ENCODE measurements around the gene DNAH2.

DNAH2 gene

DNA sequence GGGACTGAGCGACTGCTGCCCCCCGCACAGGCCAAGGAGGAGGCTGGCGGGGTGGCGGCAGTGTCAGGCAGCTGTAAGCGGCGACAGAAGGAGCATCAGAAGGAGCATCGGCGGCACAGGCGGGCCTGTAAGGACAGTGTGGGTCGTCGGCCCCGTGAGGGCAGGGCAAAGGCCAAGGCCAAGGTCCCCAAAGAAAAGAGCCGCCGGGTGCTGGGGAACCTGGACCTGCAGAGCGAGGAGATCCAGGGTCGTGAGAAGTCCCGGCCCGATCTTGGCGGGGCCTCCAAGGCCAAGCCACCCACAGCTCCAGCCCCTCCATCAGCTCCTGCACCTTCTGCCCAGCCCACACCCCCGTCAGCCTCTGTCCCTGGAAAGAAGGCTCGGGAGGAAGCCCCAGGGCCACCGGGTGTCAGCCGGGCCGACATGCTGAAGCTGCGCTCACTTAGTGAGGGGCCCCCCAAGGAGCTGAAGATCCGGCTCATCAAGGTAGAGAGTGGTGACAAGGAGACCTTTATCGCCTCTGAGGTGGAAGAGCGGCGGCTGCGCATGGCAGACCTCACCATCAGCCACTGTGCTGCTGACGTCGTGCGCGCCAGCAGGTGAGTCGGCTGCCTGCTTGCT, 131.7 kb downstream of the DNAH2 start:
- Histone ChIP-seq H3K9ac (ENCODE audit: low read length) (no peak overlapping the region), H3K27ac (ENCODE audit: low read length) (no peak overlapping the region), H3F3A (ENCODE audit: insufficient read depth, low read length) (peaks cover 3% of the 10 kb centered on the region; the same call in 1 of the 2 replicates), H4K20me1 (ENCODE audit: insufficient read depth, low read length) (no peaks in the 10 kb centered on the region), H2AFZ (ENCODE audit: low read length) (no peak overlapping the region), H3K79me2 (ENCODE audit: low read length) (peaks cover 8% of the 10 kb centered on the region), H3K4me3 (ENCODE audit: low read length) (no peak overlapping the region), H3K4me1 (ENCODE audit: low read length) (peaks cover 11% of the 10 kb centered on the region), H3K9me3 (replicated peaks; ENCODE audit: insufficient read depth, low read length) (no peaks in the 10 kb centered on the region), H3K9me2 (replicated peaks; ENCODE audit: insufficient read depth, low read length) (no peaks in the 10 kb centered on the region), H3K36me3 (replicated peaks; ENCODE audit: insufficient read depth, low read length) (no peaks in the 10 kb centered on the region), H3K4me2 (ENCODE audit: low read depth, low read length) (no peak overlapping the region), H3K27me3 (replicated peaks; ENCODE audit: insufficient read depth, low read length) (no peaks in the 10 kb centered on the region)
- no peak for DNase-seq
- TF ChIP-seq EZH2 (optimal IDR thresholded peaks at IDR 0.05; ENCODE audit: low read depth, low read length) (no peak), EZH2phosphoT487 (IDR thresholded peaks at IDR 0.05; ENCODE audit: low read length) (no peak)
- TF ChIP-seq, protein P1, sequence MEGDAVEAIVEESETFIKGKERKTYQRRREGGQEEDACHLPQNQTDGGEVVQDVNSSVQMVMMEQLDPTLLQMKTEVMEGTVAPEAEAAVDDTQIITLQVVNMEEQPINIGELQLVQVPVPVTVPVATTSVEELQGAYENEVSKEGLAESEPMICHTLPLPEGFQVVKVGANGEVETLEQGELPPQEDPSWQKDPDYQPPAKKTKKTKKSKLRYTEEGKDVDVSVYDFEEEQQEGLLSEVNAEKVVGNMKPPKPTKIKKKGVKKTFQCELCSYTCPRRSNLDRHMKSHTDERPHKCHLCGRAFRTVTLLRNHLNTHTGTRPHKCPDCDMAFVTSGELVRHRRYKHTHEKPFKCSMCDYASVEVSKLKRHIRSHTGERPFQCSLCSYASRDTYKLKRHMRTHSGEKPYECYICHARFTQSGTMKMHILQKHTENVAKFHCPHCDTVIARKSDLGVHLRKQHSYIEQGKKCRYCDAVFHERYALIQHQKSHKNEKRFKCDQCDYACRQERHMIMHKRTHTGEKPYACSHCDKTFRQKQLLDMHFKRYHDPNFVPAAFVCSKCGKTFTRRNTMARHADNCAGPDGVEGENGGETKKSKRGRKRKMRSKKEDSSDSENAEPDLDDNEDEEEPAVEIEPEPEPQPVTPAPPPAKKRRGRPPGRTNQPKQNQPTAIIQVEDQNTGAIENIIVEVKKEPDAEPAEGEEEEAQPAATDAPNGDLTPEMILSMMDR (IDR thresholded peaks at IDR 0.05; ENCODE audit: low read length): no peak

GRCh38 chr17:7849751-7850504, 132.4 kb downstream of the DNAH2 start:
- Histone ChIP-seq H3K27me3 (replicated peaks; ENCODE audit: insufficient read depth, low read length) (no peaks in the 10 kb centered on the region), H4K20me1 (ENCODE audit: insufficient read depth, low read length) (no peaks in the 10 kb centered on the region), H3F3A (ENCODE audit: insufficient read depth, low read length) (no peaks in the 10 kb centered on the region; the same call in 1 of the 2 replicates), H3K4me1 (ENCODE audit: low read length) (peaks cover 11% of the 10 kb centered on the region), H3K9ac (ENCODE audit: low read length) (no peak overlapping the region), H3K4me2 (ENCODE audit: low read depth, low read length) (no peak overlapping the region), H3K27ac (ENCODE audit: low read length) (no peak overlapping the region), H3K4me3 (ENCODE audit: low read length) (no peak overlapping the region), H3K9me2 (replicated peaks; ENCODE audit: insufficient read depth, low read length) (no peaks in the 10 kb centered on the region), H3K79me2 (ENCODE audit: low read length) (peaks cover 7% of the 10 kb centered on the region), H3K9me3 (replicated peaks; ENCODE audit: insufficient read depth, low read length) (no peaks in the 10 kb centered on the region), H2AFZ (ENCODE audit: low read length) (no peak overlapping the region), H3K36me3 (replicated peaks; ENCODE audit: insufficient read depth, low read length) (no peaks in the 10 kb centered on the region)
- no peak for TF ChIP-seq EZH2 (optimal IDR thresholded peaks at IDR 0.05; ENCODE audit: low read depth, low read length)
- no peak for TF ChIP-seq EZH2phosphoT487 (IDR thresholded peaks at IDR 0.05; ENCODE audit: low read length)
- TF ChIP-seq, protein P1 (IDR thresholded peaks at IDR 0.05; ENCODE audit: low read length): no peak
- DNase-seq: no peak

- Histone ChIP-seq H4K20me1 (ENCODE audit: insufficient read depth, low read length) (no peaks in the 10 kb centered on the region), H3K4me1 (ENCODE audit: low read length) (peaks cover 12% of the 10 kb centered on the region), H3K36me3 (replicated peaks; ENCODE audit: insufficient read depth, low read length) (no peaks in the 10 kb centered on the region), H3F3A (ENCODE audit: insufficient read depth, low read length) (no peaks in the 10 kb centered on the region), H3K79me2 (ENCODE audit: low read length) (peaks cover 9% of the 10 kb centered on the region), H3K9me3 (replicated peaks; ENCODE audit: insufficient read depth, low read length) (no peaks in the 10 kb centered on the region), H3K4me2 (ENCODE audit: low read depth, low read length) (peak overlapping the region; percentile 80), H3K27me3 (replicated peaks; ENCODE audit: insufficient read depth, low read length) (no peaks in the 10 kb centered on the region), H2AFZ (ENCODE audit: low read length) (peak overlapping the region; percentile 55; the same call in 1 of the 2 replicates), H3K9me2 (replicated peaks; ENCODE audit: insufficient read depth, low read length) (no peaks in the 10 kb centered on the region), H3K27ac (ENCODE audit: low read length) (no peak overlapping the region), H3K4me3 (ENCODE audit: low read length) (peak overlapping the region; percentile 64), H3K9ac (ENCODE audit: low read length) (peak overlapping the region; percentile 45)
- DNase-seq: no peak
- TF ChIP-seq EZH2phosphoT487 (IDR thresholded peaks at IDR 0.05; ENCODE audit: low read length): no peak
- TF ChIP-seq EZH2 (optimal IDR thresholded peaks at IDR 0.05; ENCODE audit: low read depth, low read length): no peak
- TF ChIP-seq, protein P1 (IDR thresholded peaks at IDR 0.05; ENCODE audit: low read length): no peak
Observed at GRCh38 chr17:7850701-7851437, 133.3 kb downstream of the DNAH2 start.

All from MM.1S (cell line).